GM12874 (cell line): ENCODE data around the gene MAML3.

ENCODE experiments used
- CTCF ChIP-seq: IDR thresholded peaks from 2 replicates; pipeline ENCODE4 v1.5.1; 2011; ENCODE audit warnings: low read depth, mild to moderate bottlenecking, control low read depth, low read length, moderate library complexity; ENCODE audit not compliant: insufficient read depth

The MAML3 gene

GRCh38 chr4:139933104-139933503 is 220.9 kb downstream of the MAML3 start:
- no peak for TF ChIP-seq CTCF

GRCh38 chr4:139924782-139925181 is 229.2 kb downstream of the MAML3 start:
- TF ChIP-seq CTCF, result no peak

GRCh38 chr4:139922406-139923024 is 231.5 kb downstream of the MAML3 start:
- TF ChIP-seq CTCF, result no peak

- TF ChIP-seq CTCF, result no peak
Measured at GRCh38 chr4:139921429-139922184, 232.4 kb downstream of the MAML3 start.

GRCh38 chr4:139920486-139921002 is 233.4 kb downstream of the MAML3 start:
- TF ChIP-seq CTCF, result no peak

- TF ChIP-seq CTCF, result no peak
Measured at GRCh38 chr4:139919521-139919920, 234.5 kb downstream of the MAML3 start.

GRCh38 chr4:139919004-139919403 is 235.0 kb downstream of the MAML3 start:
- no peak for TF ChIP-seq CTCF
